ENCODE results near the gene APAF1. TPM values are rescaled to one million over a fixed set of nuclear protein-coding genes. Genes with fewer than 3 reads are reported as not detected.
A peak's percentile ranks its signal among the peaks of the same experiment; 100 is the strongest.
"Not testable (repeated sequence)": the region's sequence is repeated elsewhere in the genome, so short reads cannot be mapped to it uniquely, and the experiment has no call there.

Gene APAF1
- 20.4 and 24.1 TPM in 2 replicates for total RNA-seq (ENCODE audit: low replicate concordance)

GRCh38 chr12:98644712-98645571, at the start of gene APAF1, which contains the start of gene IKBIP:
APAF1 (plus strand) TSS chr12:98645290; CDS start chr12:98648360, 3,070 bp downstream.
IKBIP (minus strand) TSS chr12:98644788; CDS start chr12:98644701, 87 bp downstream.
- peak within 1 kb of the TSS; percentile 92 for H3K4me3 ChIP-seq (ENCODE audit: low read depth, low read length)
- no peak for TF ChIP-seq CTCF (IDR thresholded peaks at IDR 0.05; ENCODE audit: insufficient read depth, low read length)
- peak; percentile 93 for DNase-seq (ENCODE audit: low read depth)

GRCh38 chr12:98597313-98597712, 47.8 kb upstream of the APAF1 start:
- not testable (repeated sequence) for DNase-seq (ENCODE audit: low read depth); H3K4me3 ChIP-seq (ENCODE audit: low read depth, low read length)

GRCh38 chr12:98601924-98602323, 43.2 kb upstream of the APAF1 start:
- TF ChIP-seq CTCF (IDR thresholded peaks at IDR 0.05; ENCODE audit: insufficient read depth, low read length): no peak
- no peak overlapping the region for H3K4me3 ChIP-seq (ENCODE audit: low read depth, low read length)
- DNase-seq (ENCODE audit: low read depth): no peak

- TF ChIP-seq CTCF (IDR thresholded peaks at IDR 0.05; ENCODE audit: insufficient read depth, low read length): no peak
- no peak overlapping the region for H3K4me3 ChIP-seq (ENCODE audit: low read depth, low read length)
- DNase-seq (ENCODE audit: low read depth): no peak
These were observed 38.6 kb upstream of the APAF1 start for GRCh38 chr12:98606359-98606988.

GRCh38 chr12:98610596-98610995, 34.5 kb upstream of the APAF1 start:
- no peak overlapping the region for H3K4me3 ChIP-seq (ENCODE audit: low read depth, low read length)
- no peak for TF ChIP-seq CTCF (IDR thresholded peaks at IDR 0.05; ENCODE audit: insufficient read depth, low read length)
- no peak for DNase-seq (ENCODE audit: low read depth)

GRCh38 chr12:98612696-98613334, 32.3 kb upstream of the APAF1 start:
- H3K4me3 ChIP-seq (ENCODE audit: low read depth, low read length): no peak overlapping the region
- TF ChIP-seq CTCF (IDR thresholded peaks at IDR 0.05; ENCODE audit: insufficient read depth, low read length): no peak
- no peak for DNase-seq (ENCODE audit: low read depth)

- no peak for TF ChIP-seq CTCF (IDR thresholded peaks at IDR 0.05; ENCODE audit: insufficient read depth, low read length)
- DNase-seq (ENCODE audit: low read depth): peak; percentile 76
These were observed 26.1 kb upstream of the APAF1 start for GRCh38 chr12:98618952-98619351.

More at GRCh38 chr12:98618952-98619351, 26.1 kb upstream of the APAF1 start:
- no peak overlapping the region for H3K4me3 ChIP-seq (ENCODE audit: low read depth, low read length)

Data from fibroblast of the aortic adventitia (primary cell).